Thoracic aorta (tissue), 2 donors: ENCODE results near the gene ATP6V0E1. TPM values are rescaled to one million over a fixed set of nuclear protein-coding genes. Genes with fewer than 3 reads are reported as not detected.
"Not testable (repeated sequence)": the region's sequence is repeated elsewhere in the genome, so short reads cannot be mapped to it uniquely, and the experiment has no call there.

Experiments used
- ATAC-seq: fragments of 150-250 bp; one replicate; pipeline ENCODE4 v1.8.0; 2017; ENCODE audit warnings: low read depth; ENCODE audit not compliant: insufficient number of reproducible peaks, low FRiP score
- DNase-seq: peaks from one replicate; pipeline ENCODE4 v3.0.0-alpha.2; 2020; ENCODE audit warnings: low spot score
- H3K27ac ChIP-seq, 2 donors: fragments of 200-600 bp; sonication (generic); 1 replicate in 1 of 2; 2 replicates in 1 of 2; pipeline ENCODE4 v1.5.1; 2016; ENCODE audit warnings: mild to moderate bottlenecking in 2 of 2, moderate library complexity in 2 of 2
- H3K27me3 ChIP-seq: fragments of 200-600 bp; sonication (generic); replicated peaks from 2 replicates; pipeline ENCODE4 v1.6.0; 2016; ENCODE audit warnings: mild to moderate bottlenecking; ENCODE audit not compliant: insufficient read depth
- H3K36me3 ChIP-seq: fragments of 200-600 bp; sonication (generic); one replicate; pipeline ENCODE4 v1.5.1; 2016
- H3K4me1 ChIP-seq, 2 donors: fragments of 200-600 bp; sonication (generic); 1 replicate in 1 of 2; 2 replicates in 1 of 2; pipeline versions ENCODE4 v1.5.1 to v1.6.0; 2016; ENCODE audit warnings: low read depth in 2 of 2, mild to moderate bottlenecking in 1 of 2; ENCODE audit not compliant: control insufficient read depth in 1 of 2
- H3K4me3 ChIP-seq: fragments of 200-600 bp; sonication (generic); 2 replicates; pipeline ENCODE4 v1.5.1; 2016; ENCODE audit warnings: mild to moderate bottlenecking
- H3K9me3 ChIP-seq: fragments of 200-600 bp; sonication (generic); 2 replicates; pipeline ENCODE4 v1.5.1; 2016
- total RNA-seq, 2 donors: library from RNA; depleted of rRNA; stranded (reverse); fragments of >200 nt; gene quantifications; one replicate each; pipeline versions ENCODE4 v1.1.0 to v1.2.3, GENCODE V29; 2016
- TF ChIP-seq, protein P1 (sequence below): fragments of 200-600 bp; sonication (generic); IDR thresholded peaks from one replicate; pipeline ENCODE4 v1.5.1; 2019; ENCODE audit warnings: antibody characterized with exemption

ATP6V0E1 gene
- total RNA-seq, 2 donors from 2014 or later: 117 to 123 TPM

DNA sequence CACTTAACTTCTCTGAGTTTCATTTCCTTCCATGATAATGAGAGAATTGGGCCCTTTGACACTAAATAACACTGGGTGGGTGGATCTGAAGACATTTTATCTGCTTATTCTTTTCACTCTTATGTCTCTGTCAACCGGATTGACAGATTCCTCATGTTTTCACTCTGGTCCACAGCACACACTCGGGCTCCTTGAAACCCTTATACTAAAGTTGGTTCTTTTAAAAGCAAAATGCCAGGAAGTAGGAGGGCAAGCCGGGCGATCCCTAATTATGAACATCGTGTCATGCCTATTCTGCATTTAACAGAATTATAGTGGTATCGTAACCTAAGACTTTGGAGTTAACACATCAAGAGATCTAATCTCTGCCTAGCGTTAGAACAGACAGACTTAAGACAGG is 44.3 kb downstream of the ATP6V0E1 start:
- no peaks in the 10 kb centered on the region for H3K9me3 ChIP-seq

DNA sequence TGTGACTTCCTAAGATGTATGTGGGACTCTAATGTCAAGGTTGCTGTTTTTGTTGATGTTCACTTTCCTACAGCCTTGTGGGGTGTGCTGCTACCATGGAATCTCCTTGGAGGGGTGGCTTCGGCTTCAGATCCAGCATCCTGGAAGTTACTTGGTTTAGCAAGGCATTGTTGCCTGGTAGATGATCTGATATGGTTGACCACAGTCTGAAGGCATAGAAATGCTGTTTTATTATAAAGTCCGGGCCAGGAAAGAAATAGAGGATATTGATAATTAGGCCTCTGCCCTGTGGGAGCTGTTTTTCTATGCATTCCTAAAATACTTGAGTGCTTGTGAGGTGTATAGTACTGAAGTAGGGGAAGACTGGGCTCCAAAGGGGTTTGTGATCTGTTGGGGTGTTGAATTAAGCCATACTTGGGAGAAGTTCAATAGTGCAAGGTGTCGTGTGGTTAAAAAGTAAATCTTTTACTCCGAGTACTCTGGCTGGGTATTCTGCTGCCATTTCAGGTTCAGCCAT is 45.3 kb downstream of the ATP6V0E1 start:
- peak overlapping the region in 1 of 2 donors; percentile 64 for H3K27ac ChIP-seq
- peaks cover 10 to 27% of the 10 kb centered on the region in 2 donors for H3K4me1 ChIP-seq
- no peaks in the 10 kb centered on the region for H3K9me3 ChIP-seq
- DNase-seq: no peak
- no peak for ATAC-seq
- TF ChIP-seq, protein P1, sequence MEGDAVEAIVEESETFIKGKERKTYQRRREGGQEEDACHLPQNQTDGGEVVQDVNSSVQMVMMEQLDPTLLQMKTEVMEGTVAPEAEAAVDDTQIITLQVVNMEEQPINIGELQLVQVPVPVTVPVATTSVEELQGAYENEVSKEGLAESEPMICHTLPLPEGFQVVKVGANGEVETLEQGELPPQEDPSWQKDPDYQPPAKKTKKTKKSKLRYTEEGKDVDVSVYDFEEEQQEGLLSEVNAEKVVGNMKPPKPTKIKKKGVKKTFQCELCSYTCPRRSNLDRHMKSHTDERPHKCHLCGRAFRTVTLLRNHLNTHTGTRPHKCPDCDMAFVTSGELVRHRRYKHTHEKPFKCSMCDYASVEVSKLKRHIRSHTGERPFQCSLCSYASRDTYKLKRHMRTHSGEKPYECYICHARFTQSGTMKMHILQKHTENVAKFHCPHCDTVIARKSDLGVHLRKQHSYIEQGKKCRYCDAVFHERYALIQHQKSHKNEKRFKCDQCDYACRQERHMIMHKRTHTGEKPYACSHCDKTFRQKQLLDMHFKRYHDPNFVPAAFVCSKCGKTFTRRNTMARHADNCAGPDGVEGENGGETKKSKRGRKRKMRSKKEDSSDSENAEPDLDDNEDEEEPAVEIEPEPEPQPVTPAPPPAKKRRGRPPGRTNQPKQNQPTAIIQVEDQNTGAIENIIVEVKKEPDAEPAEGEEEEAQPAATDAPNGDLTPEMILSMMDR: no peak
- H3K4me3 ChIP-seq: no peak overlapping the region
- H3K36me3 ChIP-seq: no peaks in the 10 kb centered on the region
- no peaks in the 10 kb centered on the region for H3K27me3 ChIP-seq

More for the DNA sequence above, 44.3 kb downstream of the ATP6V0E1 start:
- H3K36me3 ChIP-seq: no peaks in the 10 kb centered on the region
- H3K4me3 ChIP-seq: no peak overlapping the region
- peaks cover 10 to 32% of the 10 kb centered on the region in 2 donors for H3K4me1 ChIP-seq
- TF ChIP-seq, protein P1: no peak
- no peak overlapping the region for H3K27ac ChIP-seq
- no peak for DNase-seq
- no peak for ATAC-seq
- H3K27me3 ChIP-seq: no peaks in the 10 kb centered on the region

DNA sequence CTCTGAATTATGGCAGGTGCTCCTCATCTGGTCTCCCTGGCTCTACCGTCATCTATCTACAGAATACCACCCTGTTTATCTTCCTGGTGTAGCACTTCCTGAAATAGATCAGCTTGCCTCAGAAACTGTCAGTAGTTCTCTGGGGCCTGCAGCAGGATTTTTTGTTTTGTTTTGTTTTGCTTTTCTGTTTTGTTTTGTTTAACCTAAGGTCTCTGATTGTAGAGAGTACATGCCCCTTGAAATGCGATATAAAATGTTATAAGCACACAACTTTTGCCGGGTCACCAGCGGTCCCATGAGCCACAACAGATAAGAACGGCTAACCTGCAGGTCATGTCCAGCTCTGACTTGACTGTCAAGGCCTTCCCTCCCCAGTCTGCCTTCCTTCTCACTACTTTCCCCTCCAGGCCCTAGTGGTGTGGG is 45.9 kb downstream of the ATP6V0E1 start:
- H3K4me1 ChIP-seq: peaks cover 10 to 33% of the 10 kb centered on the region in 2 donors
- TF ChIP-seq, protein P1: no peak
- DNase-seq (no peak), ATAC-seq (no peak)
- H3K9me3 ChIP-seq: no peaks in the 10 kb centered on the region
- H3K27me3 ChIP-seq: no peaks in the 10 kb centered on the region
- H3K27ac ChIP-seq: peak overlapping the region; percentile 6 to 64
- no peaks in the 10 kb centered on the region for H3K36me3 ChIP-seq
- no peak overlapping the region for H3K4me3 ChIP-seq

DNA sequence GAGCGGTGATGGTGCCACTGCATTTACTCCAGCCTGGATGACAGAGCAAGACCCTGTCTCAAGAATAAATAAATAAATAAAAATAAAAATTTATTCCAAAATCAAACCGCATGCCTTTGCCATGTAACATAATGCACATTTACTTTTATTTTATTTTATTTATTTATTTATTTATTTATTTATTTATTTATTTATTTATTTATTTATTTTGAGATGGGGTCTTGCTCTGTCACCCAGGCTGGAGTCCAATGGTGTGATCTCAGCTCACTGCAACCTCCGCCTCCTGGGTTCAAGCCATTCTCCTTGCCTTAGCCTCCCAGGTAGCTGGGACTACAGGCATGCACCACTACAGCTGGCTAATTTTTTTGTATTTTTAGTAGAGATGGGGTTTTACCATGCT is 48.5 kb downstream of the ATP6V0E1 start:
- not testable (repeated sequence) for H3K9me3 ChIP-seq, ATAC-seq, H3K36me3 ChIP-seq, H3K4me3 ChIP-seq, DNase-seq, H3K27me3 ChIP-seq, H3K27ac ChIP-seq
- H3K4me1 ChIP-seq: peaks cover 32 to 59% of the 10 kb centered on the region in 2 donors

DNA sequence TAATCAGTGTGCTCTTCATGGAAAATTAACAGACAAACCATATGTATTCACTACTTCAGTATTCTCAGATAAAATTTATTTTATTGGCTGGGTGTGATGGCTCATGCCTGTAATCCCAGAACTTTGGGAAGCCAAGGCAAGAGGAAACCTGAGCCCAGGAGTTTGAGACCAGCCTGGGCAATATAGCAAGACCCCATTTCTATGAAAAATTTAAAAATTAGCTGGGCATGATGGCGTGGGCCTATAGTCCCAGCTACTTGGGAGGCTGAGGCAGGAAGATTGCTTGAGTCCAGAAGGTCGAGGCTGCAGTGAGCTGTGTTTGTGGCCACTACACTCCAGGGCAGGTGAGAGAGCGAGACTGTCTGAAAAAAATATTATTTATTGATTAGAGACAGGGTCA is 49.2 kb downstream of the ATP6V0E1 start:
- Histone ChIP-seq H3K9me3 (no peaks in the 10 kb centered on the region), H3K27ac (no peak overlapping the region), H3K36me3 (no peaks in the 10 kb centered on the region), H3K4me1 (peaks cover 39 to 60% of the 10 kb centered on the region in 2 donors), H3K4me3 (no peak overlapping the region), H3K27me3 (no peaks in the 10 kb centered on the region)
- ATAC-seq (no peak), DNase-seq (no peak)
- TF ChIP-seq, protein P1: no peak

DNA sequence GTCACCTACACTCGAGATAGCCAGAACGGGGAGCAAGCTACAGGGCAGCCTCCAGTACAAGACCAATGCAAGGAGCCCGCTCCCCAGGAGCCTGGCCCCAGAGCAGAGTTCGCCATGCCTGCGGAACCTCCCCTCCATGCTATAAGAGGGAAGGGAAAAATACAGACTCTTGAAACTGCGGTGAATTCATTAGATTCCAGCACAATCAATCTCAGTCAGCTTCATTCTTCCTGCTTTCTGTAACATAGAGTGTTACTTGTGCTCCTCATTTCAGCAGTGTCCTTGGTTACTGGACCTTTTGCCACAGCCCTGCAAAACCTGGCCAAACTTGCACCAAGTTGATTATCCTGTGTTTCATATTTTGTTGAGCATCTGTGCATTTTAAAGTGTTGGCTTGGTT is 50.4 kb downstream of the ATP6V0E1 start:
- no peak overlapping the region for H3K4me3 ChIP-seq
- no peaks in the 10 kb centered on the region for H3K36me3 ChIP-seq

More for the DNA sequence above, 50.4 kb downstream of the ATP6V0E1 start:
- peak overlapping the region; percentile 24 to 91 for H3K27ac ChIP-seq
- TF ChIP-seq, protein P1: no peak
- H3K9me3 ChIP-seq: no peaks in the 10 kb centered on the region
- peaks cover 39 to 48% of the 10 kb centered on the region in 2 donors for H3K4me1 ChIP-seq
- DNase-seq: no peak
- H3K27me3 ChIP-seq: no peaks in the 10 kb centered on the region
- ATAC-seq: no peak
